OCI-LY1 (cell line): ENCODE measurements around the gene GPR148.

Source experiments
- H2AFZ ChIP-seq: fragments of 200-600 bp; sonication (generic), shearing (Covaris generic); 2 replicates; pipeline ENCODE4 v1.6.0; 2014; ENCODE audit warnings: antibody characterized with exemption, mild to moderate bottlenecking, low read length
- H3F3A ChIP-seq: fragments of 200-600 bp; sonication (generic), shearing (Covaris generic); 2 replicates; pipeline ENCODE4 v1.6.0; 2014; ENCODE audit warnings: mild to moderate bottlenecking, antibody characterized with exemption, low read length, moderate library complexity; ENCODE audit not compliant: insufficient read depth
- H3K27ac ChIP-seq: fragments of 200-600 bp; sonication (generic); 2 replicates; pipeline ENCODE4 v1.5.1; 2014; ENCODE audit warnings: low read length, mixed run types, mild to moderate bottlenecking, low read depth; ENCODE audit not compliant: poor library complexity, severe bottlenecking
- H3K27me3 ChIP-seq: fragments of 200-600 bp; sonication (generic); 2 replicates; pipeline ENCODE4 v1.6.0; 2014; ENCODE audit warnings: antibody characterized with exemption, mild to moderate bottlenecking, low read length, moderate library complexity; ENCODE audit not compliant: insufficient read depth
- H3K36me3 ChIP-seq: fragments of 200-600 bp; sonication (generic); 2 replicates; pipeline ENCODE4 v1.6.1; 2014; ENCODE audit warnings: mild to moderate bottlenecking, antibody characterized with exemption, low read length, moderate library complexity, mixed read lengths; ENCODE audit not compliant: insufficient read depth
- H3K4me1 ChIP-seq: fragments of 200-600 bp; sonication (generic); 2 replicates; pipeline ENCODE4 v1.5.1; 2014; ENCODE audit warnings: mild to moderate bottlenecking, low read length, moderate library complexity; ENCODE audit not compliant: insufficient read depth, severe bottlenecking
- H3K4me2 ChIP-seq: fragments of 200-600 bp; sonication (generic), shearing (Covaris generic); 2 replicates; pipeline ENCODE4 v1.6.1; 2014; ENCODE audit warnings: low read length
- H3K4me3 ChIP-seq: fragments of 200-600 bp; sonication (generic); 2 replicates; pipeline ENCODE4 v1.5.1; 2014; ENCODE audit warnings: low read length, low read depth, mild to moderate bottlenecking, mixed read lengths; ENCODE audit not compliant: poor library complexity, severe bottlenecking
- H3K79me2 ChIP-seq: fragments of 200-600 bp; shearing (Covaris generic); 2 replicates; pipeline ENCODE4 v1.6.1; 2016; ENCODE audit warnings: mixed run types, low read length, mixed read lengths; ENCODE audit not compliant: insufficient read depth
- H3K9ac ChIP-seq: fragments of 200-600 bp; sonication (generic), shearing (Covaris generic); 2 replicates; pipeline ENCODE4 v1.6.1; 2014; ENCODE audit warnings: mild to moderate bottlenecking, low read length, mixed read lengths
- H3K9me2 ChIP-seq: fragments of 200-600 bp; sonication (generic), shearing (Covaris generic); 2 replicates; pipeline ENCODE4 v1.6.1; 2014; ENCODE audit warnings: low read depth, mild to moderate bottlenecking, low read length, mixed read lengths
- H3K9me3 ChIP-seq: fragments of 200-600 bp; shearing (Covaris generic); 2 replicates; pipeline ENCODE4 v1.6.1; 2014; ENCODE audit warnings: low read length, mixed read lengths
- H4K20me1 ChIP-seq: fragments of 200-600 bp; sonication (generic), shearing (Covaris generic); 2 replicates; pipeline ENCODE4 v1.6.0; 2016; ENCODE audit warnings: mild to moderate bottlenecking, low read length; ENCODE audit not compliant: insufficient read depth
- EZH2 ChIP-seq: fragments of 200-600 bp; sonication (generic), shearing (Covaris generic); IDR thresholded peaks from 2 replicates; pipeline ENCODE4 v1.8.0; 2017; ENCODE audit warnings: borderline replicate concordance, mixed run types, mild to moderate bottlenecking, antibody characterized with exemption, low read length, moderate library complexity, mixed read lengths
- TF ChIP-seq, protein P1 (sequence below): fragments of 200-600 bp; sonication (generic), shearing (Covaris generic); IDR thresholded peaks from 2 replicates; pipeline ENCODE4 v1.5.1; 2017; ENCODE audit warnings: mild to moderate bottlenecking, antibody characterized with exemption, low read length, moderate library complexity, mixed read lengths

Gene GPR148

GRCh38 chr2:130769343-130769907, 40.6 kb downstream of the GPR148 start:
- no peak overlapping the region for H3K4me2 ChIP-seq
- H3K79me2 ChIP-seq, result no peaks in the 10 kb centered on the region
- no peak overlapping the region for H3K9ac ChIP-seq
- H3K4me1 ChIP-seq, result no peaks in the 10 kb centered on the region
- no peaks in the 10 kb centered on the region for H3F3A ChIP-seq
- no peaks in the 10 kb centered on the region for H3K9me2 ChIP-seq
- no peak overlapping the region for H3K4me3 ChIP-seq
- TF ChIP-seq EZH2, result no peak
- TF ChIP-seq, protein P1, sequence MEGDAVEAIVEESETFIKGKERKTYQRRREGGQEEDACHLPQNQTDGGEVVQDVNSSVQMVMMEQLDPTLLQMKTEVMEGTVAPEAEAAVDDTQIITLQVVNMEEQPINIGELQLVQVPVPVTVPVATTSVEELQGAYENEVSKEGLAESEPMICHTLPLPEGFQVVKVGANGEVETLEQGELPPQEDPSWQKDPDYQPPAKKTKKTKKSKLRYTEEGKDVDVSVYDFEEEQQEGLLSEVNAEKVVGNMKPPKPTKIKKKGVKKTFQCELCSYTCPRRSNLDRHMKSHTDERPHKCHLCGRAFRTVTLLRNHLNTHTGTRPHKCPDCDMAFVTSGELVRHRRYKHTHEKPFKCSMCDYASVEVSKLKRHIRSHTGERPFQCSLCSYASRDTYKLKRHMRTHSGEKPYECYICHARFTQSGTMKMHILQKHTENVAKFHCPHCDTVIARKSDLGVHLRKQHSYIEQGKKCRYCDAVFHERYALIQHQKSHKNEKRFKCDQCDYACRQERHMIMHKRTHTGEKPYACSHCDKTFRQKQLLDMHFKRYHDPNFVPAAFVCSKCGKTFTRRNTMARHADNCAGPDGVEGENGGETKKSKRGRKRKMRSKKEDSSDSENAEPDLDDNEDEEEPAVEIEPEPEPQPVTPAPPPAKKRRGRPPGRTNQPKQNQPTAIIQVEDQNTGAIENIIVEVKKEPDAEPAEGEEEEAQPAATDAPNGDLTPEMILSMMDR, result no peak
- H3K9me3 ChIP-seq, result 0 out of 2 replicates have a peak, but pooled peaks cover 3% of the 10 kb centered on the region
- no peak overlapping the region for H3K27ac ChIP-seq
- H3K27me3 ChIP-seq, result no peaks in the 10 kb centered on the region
- H4K20me1 ChIP-seq, result no peaks in the 10 kb centered on the region
- no peaks in the 10 kb centered on the region for H3K36me3 ChIP-seq
- H2AFZ ChIP-seq, result no peak overlapping the region

DNA sequence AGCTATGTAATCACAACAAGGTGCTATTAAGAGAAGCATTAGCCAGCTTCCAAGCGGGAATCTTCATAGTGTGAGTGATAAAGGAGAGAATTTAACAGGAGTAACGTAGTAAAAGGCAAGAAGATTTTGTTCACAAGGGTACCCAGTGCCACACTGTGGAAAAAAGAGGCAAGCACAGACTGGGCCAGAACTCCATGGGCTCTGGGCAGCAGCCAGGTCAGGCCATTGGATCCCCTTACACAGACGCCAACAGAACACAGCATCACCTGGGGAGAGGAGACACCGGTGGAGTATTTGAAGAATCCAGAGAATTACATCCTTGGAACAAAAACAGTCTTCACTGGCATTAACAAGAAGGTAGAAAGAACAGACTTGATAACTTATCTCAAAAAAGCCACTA, 47.7 kb downstream of the GPR148 start:
- no peaks in the 10 kb centered on the region for H3F3A ChIP-seq
- no peaks in the 10 kb centered on the region for H3K9me2 ChIP-seq
- H3K4me2 ChIP-seq, result no peak overlapping the region
- no peak overlapping the region for H3K27ac ChIP-seq
- TF ChIP-seq EZH2, result no peak
- TF ChIP-seq, protein P1, result no peak
- H3K36me3 ChIP-seq, result no peaks in the 10 kb centered on the region
- no peaks in the 10 kb centered on the region for H3K79me2 ChIP-seq
- 0 out of 2 replicates have a peak, but pooled peaks cover 3% of the 10 kb centered on the region for H3K9me3 ChIP-seq
- no peaks in the 10 kb centered on the region for H3K4me1 ChIP-seq
- H3K27me3 ChIP-seq, result no peaks in the 10 kb centered on the region
- no peak overlapping the region for H3K4me3 ChIP-seq
- no peak overlapping the region for H2AFZ ChIP-seq
- no peaks in the 10 kb centered on the region for H4K20me1 ChIP-seq
- H3K9ac ChIP-seq, result no peak overlapping the region

DNA sequence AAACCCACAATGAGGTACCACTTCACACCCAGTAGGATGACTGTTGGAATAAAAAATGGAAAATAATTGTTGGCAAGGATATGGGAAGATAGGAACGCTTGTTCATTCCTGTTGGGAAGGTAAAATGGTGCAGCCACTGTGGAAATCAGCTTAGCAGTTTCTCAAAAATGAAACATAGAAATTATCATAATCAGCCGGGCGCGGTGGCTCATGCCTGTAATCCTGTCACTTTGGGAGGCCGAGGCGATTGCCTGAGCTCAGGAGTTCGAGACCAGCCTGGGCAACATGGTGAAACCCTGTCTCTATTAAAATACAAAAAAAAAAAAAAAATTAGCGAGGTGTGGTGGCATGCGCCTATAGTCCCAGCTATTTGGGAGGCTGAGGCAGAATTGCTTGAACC, 49.9 kb downstream of the GPR148 start:
- H3F3A ChIP-seq, result no peaks in the 10 kb centered on the region
- H4K20me1 ChIP-seq, result no peaks in the 10 kb centered on the region
- H3K79me2 ChIP-seq, result no peaks in the 10 kb centered on the region
- H3K27ac ChIP-seq, result no peak overlapping the region
- H3K27me3 ChIP-seq, result no peaks in the 10 kb centered on the region
- no peaks in the 10 kb centered on the region for H3K4me1 ChIP-seq
- H3K9me3 ChIP-seq, result no peaks in the 10 kb centered on the region
- H3K9me2 ChIP-seq, result no peaks in the 10 kb centered on the region
- no peak overlapping the region for H2AFZ ChIP-seq
- no peak overlapping the region for H3K9ac ChIP-seq
- no peak overlapping the region for H3K4me3 ChIP-seq
- H3K36me3 ChIP-seq, result no peaks in the 10 kb centered on the region
- no peak overlapping the region for H3K4me2 ChIP-seq
- TF ChIP-seq, protein P1, result no peak
- TF ChIP-seq EZH2, result no peak
